Measurements from ENCODE around the gene AFTPH. TPM values are rescaled to one million over a fixed set of nuclear protein-coding genes. Genes with fewer than 3 reads are reported as not detected.

AFTPH gene
- polyA plus RNA-seq, 1 of the 3 experiments (the other 2 are of a cell fraction) = 7.4 TPM

DNA sequence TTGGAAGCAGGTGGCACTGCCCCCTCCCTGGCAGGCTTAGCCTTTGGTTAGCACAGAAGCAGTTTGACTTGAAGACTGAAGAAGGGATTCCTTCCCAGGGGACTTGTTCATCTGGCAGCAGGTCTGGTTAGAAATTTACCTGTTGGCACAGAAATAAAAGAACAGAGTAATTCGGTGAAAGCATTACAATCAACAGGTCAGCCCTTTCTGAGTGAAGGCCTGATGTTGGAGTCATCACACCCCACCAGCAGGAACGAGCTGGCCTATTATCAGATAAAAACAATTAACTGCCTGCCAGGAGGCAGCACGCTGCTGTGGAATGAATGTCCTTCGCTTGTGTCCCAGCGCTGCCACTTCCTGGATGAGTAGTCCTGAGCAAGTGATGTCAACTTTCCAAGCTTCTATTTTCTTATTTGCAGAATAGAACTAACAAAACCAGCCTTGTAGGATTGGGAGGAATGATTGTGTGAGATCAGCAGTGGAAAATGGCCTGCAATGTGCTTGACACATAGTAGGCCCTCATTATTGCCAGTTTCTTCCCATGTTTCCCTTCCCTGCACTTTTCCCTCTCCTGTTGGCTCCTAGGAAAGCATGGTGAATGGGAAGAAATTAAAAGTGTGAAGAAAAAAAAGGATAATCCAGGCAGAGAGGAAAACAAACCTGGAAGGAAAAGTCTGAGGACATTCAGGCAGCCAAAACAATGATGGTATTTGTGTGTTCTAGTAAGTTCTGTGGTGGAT lies 41.2 kb upstream of the AFTPH start (continued):
- TF ChIP-seq YY1 (IDR thresholded peaks at IDR 0.05; ENCODE audit: low read depth) (no peak), FOXM1 (IDR thresholded peaks at IDR 0.05; ENCODE audit: low read depth) (no peak), NRF1 (IDR thresholded peaks at IDR 0.05; ENCODE audit: low read depth, low read length) (no peak), MEF2A (IDR thresholded peaks at IDR 0.05; ENCODE audit: borderline replicate concordance, low read depth) (no peak), POLR2AphosphoS5 (IDR thresholded peaks at IDR 0.05; ENCODE audit: low read depth, low read length) (no peak), EP300 (IDR thresholded peaks at IDR 0.05; ENCODE audit: borderline replicate concordance in 1 of 2, low read depth in 1 of 2, low read length in 1 of 2) (no peak), FOSL2 (IDR thresholded peaks at IDR 0.05; ENCODE audit: borderline replicate concordance, low read depth) (no peak), RAD21 (IDR thresholded peaks at IDR 0.05; ENCODE audit: low read length) (0 out of 2 replicates have a peak, but pooled peaks have one; percentile 4), NFIC (IDR thresholded peaks at IDR 0.05; ENCODE audit: borderline replicate concordance) (no peak), FOXJ3 (CRISPR knock-in tag; IDR thresholded peaks at IDR 0.05) (no peak)
- TF ChIP-seq, protein P1, sequence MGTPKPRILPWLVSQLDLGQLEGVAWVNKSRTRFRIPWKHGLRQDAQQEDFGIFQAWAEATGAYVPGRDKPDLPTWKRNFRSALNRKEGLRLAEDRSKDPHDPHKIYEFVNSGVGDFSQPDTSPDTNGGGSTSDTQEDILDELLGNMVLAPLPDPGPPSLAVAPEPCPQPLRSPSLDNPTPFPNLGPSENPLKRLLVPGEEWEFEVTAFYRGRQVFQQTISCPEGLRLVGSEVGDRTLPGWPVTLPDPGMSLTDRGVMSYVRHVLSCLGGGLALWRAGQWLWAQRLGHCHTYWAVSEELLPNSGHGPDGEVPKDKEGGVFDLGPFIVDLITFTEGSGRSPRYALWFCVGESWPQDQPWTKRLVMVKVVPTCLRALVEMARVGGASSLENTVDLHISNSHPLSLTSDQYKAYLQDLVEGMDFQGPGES (IDR thresholded peaks at IDR 0.05; ENCODE audit: low read depth, low read length) = no peak

DNA sequence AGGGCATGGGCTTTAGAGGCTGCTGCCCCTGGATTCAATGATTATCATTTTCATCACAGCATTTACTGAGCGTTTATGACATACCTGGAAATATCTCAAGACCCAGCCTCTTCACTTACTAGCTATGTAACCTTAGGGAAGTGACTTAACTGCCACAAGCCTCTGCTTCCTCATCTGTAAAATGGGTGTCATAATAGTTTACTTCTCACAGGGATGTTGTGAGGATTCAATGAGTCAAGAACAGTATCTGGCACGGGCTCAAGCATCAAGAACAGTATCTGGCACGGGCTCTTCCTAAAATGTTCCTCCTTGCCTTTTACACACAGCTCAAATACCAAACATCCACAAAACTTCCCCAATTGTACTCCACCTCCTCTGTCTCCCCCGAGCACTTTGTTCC lies 38.8 kb upstream of the AFTPH start:
- H3K79me2 ChIP-seq (ENCODE audit: insufficient read depth) = no peaks in the 10 kb centered on the region
- no peak overlapping the region for H3K9ac ChIP-seq
- TF ChIP-seq JUND (IDR thresholded peaks at IDR 0.05) (no peak), FOXJ3 (CRISPR knock-in tag; IDR thresholded peaks at IDR 0.05) (no peak), TAF1 (IDR thresholded peaks at IDR 0.05; ENCODE audit: borderline replicate concordance, low read depth, low read length) (no peak), MXI1 (IDR thresholded peaks at IDR 0.05; ENCODE audit: low read depth, low read length) (no peak), EZH2phosphoT487 (IDR thresholded peaks at IDR 0.05; ENCODE audit: borderline replicate concordance, low read depth) (no peak), FOXM1 (IDR thresholded peaks at IDR 0.05; ENCODE audit: low read depth) (no peak), NFIC (IDR thresholded peaks at IDR 0.05; ENCODE audit: borderline replicate concordance) (no peak), ELF1 (IDR thresholded peaks at IDR 0.05) (no peak)
- TF ChIP-seq, protein P2, sequence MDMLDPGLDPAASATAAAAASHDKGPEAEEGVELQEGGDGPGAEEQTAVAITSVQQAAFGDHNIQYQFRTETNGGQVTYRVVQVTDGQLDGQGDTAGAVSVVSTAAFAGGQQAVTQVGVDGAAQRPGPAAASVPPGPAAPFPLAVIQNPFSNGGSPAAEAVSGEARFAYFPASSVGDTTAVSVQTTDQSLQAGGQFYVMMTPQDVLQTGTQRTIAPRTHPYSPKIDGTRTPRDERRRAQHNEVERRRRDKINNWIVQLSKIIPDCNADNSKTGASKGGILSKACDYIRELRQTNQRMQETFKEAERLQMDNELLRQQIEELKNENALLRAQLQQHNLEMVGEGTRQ (IDR thresholded peaks at IDR 0.05; ENCODE audit: borderline replicate concordance, low read depth, low read length) = no peak
- TF ChIP-seq, protein P3, sequence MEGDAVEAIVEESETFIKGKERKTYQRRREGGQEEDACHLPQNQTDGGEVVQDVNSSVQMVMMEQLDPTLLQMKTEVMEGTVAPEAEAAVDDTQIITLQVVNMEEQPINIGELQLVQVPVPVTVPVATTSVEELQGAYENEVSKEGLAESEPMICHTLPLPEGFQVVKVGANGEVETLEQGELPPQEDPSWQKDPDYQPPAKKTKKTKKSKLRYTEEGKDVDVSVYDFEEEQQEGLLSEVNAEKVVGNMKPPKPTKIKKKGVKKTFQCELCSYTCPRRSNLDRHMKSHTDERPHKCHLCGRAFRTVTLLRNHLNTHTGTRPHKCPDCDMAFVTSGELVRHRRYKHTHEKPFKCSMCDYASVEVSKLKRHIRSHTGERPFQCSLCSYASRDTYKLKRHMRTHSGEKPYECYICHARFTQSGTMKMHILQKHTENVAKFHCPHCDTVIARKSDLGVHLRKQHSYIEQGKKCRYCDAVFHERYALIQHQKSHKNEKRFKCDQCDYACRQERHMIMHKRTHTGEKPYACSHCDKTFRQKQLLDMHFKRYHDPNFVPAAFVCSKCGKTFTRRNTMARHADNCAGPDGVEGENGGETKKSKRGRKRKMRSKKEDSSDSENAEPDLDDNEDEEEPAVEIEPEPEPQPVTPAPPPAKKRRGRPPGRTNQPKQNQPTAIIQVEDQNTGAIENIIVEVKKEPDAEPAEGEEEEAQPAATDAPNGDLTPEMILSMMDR (IDR thresholded peaks at IDR 0.05) = no peak
- WGBS (ENCODE audit: low lambda C conversion rate) = 50% methylated on average over 4 of the region's 4 CpGs
- peaks cover 10 to 20% of the 10 kb centered on the region in 2 experiments; a peak in 1 of 4 replicates for H3K4me1 ChIP-seq (ENCODE audit: control insufficient read depth in 1 of 2, insufficient read depth in 2 of 2, low read depth in 1 of 2, low read length in 1 of 2)
- no peaks in the 10 kb centered on the region for H3K36me3 ChIP-seq (replicated peaks in 1 of 2; ENCODE audit: control insufficient read depth in 1 of 2, insufficient read depth in 2 of 2, low read length in 1 of 2)
- H3K9me3 ChIP-seq = no peaks in the 10 kb centered on the region
- H3K4me2 ChIP-seq = no peak overlapping the region
- H4K20me1 ChIP-seq (ENCODE audit: insufficient read depth) = no peaks in the 10 kb centered on the region
- H3K9me2 ChIP-seq = no peaks in the 10 kb centered on the region
- H3K27ac ChIP-seq (ENCODE audit: low read depth in 2 of 2, low read length in 1 of 2) = no peak overlapping the region
- ChIA-PET CTCF (interaction anchor here (0.9 to 3.0 kb wide), 5 partner anchors 10 to 376 kb away, joined by 3 to 8 read pairs (median 3); no protein-coding TSS in a partner anchor), POLR2A (no interaction called here)
- no peaks in the 10 kb centered on the region; the same call in 1 of the 2 replicates for H3K27me3 ChIP-seq (ENCODE audit: insufficient read depth)
- DNase-seq = no peak
- peaks cover 8% of the 10 kb centered on the region for H3F3A ChIP-seq (replicated peaks; ENCODE audit: insufficient read depth)
- no peak overlapping the region for H2AFZ ChIP-seq (ENCODE audit: low read depth)
- H3K4me3 ChIP-seq (ENCODE audit: low read depth in 2 of 2, low read length in 1 of 2) = no peak overlapping the region
